Hepatic stellate cell (primary cell): Measurements from ENCODE around the gene OPTN.

Experiments used
- DNase-seq: peaks from one replicate; pipeline ENCODE4 v3.0.0; 2011; ENCODE audit warnings: low spot score

The OPTN gene

GRCh38 chr10:13184276-13184675 lies 84.3 kb downstream of the OPTN start:
- no peak for DNase-seq

DNA sequence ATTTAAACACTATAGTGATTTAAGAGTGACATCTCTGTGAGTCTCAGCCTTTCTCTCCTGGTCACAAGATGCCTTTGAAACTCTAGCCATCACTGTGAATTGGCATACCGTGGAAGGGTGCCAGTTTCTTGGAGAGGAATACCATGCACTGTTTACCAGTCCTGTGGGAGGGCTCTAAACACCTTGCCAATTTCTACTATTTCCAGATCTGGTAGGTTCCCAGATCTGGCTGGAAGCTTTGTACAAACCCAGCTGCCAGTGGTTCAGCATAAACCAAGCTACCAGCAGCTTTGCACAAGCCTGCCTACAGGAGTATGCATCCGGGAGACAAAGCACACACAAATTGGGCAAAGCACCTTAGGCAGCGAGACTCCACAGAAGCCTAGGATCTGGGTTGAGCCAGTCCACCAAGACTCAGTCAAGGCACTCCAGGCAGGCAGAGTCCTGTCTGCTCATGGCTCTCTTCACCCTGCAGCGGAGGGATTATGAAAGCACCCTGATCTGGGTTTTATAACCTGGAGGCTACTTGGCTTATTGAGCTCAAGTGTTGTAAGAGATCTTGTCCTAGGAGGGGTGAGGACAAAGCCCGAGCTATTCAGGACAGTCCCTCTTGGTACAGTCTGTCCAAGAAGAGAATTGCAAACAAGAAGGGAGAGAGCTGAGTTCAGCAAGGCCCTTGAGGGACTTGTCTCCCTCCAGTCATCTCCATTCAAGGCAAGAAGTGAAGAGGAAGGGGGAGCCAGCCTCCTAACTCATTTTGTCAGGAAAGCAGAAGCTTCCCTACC lies 85.0 kb downstream of the OPTN start:
- DNase-seq: no peak

DNA sequence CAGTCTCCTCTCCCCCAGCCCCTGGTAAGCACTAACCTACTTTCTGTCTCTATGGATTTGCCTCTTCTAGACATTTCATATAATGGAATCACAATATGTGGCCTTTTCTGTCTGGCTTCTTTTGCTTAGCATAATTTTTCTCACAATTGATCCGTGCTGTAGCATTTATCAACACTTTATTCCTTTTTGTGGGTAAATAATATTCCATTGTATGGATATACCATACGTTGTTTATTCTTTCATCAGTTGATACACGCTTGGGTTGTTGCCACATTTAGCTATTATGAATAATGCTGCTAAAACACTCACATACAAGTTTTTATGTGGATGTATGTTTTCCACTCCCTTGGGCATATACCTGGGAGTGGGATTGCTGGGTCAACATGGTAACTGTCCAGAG lies 87.2 kb downstream of the OPTN start:
- no peak for DNase-seq
